GM13977 (cell line): ENCODE results near the gene NAA15.

Experiments
- DNase-seq: peaks from one replicate; pipeline ENCODE4 v3.0.0; 2012; ENCODE audit warnings: low spot score
- CTCF ChIP-seq: IDR thresholded peaks from 2 replicates; pipeline ENCODE4 v1.5.1; 2012; ENCODE audit warnings: mild to moderate bottlenecking, control low read depth; ENCODE audit not compliant: insufficient read depth; ENCODE audit errors: extremely low read depth, missing control alignments
- in situ Hi-C: fragments of 300-500 bp; cut with MboI; formaldehyde crosslinking; loops from one replicate; pipeline ENCODE4 v1.12.0; 2022; ENCODE audit warnings: low sequenced_read_pairs, low pct_unique_long_range_greater_than_20kb, mixed read lengths, inconsistent platforms; ENCODE audit not compliant: unreplicated experiment

Gene NAA15

GRCh38 chr4:139337612-139338011, 36.3 kb downstream of the NAA15 start:
- in situ Hi-C loops, result no loop called here
- no peak for DNase-seq
- no peak for TF ChIP-seq CTCF

GRCh38 chr4:139361301-139361700, 60.0 kb downstream of the NAA15 start:
- no peak for TF ChIP-seq CTCF
- in situ Hi-C loops, result no loop called here
- DNase-seq, result no peak

- no peak for DNase-seq
- no peak for TF ChIP-seq CTCF
- in situ Hi-C loops, result no loop called here
Observed at GRCh38 chr4:139367421-139368090, 66.3 kb downstream of the NAA15 start.

GRCh38 chr4:139368998-139369397, 67.7 kb downstream of the NAA15 start:
- no peak for TF ChIP-seq CTCF
- in situ Hi-C loops, result no loop called here
- no peak for DNase-seq

GRCh38 chr4:139374251-139374650, 72.9 kb downstream of the NAA15 start:
- DNase-seq, result no peak
- in situ Hi-C loops, result no loop called here
- no peak for TF ChIP-seq CTCF

GRCh38 chr4:139386421-139386820, 85.1 kb downstream of the NAA15 start:
- DNase-seq, result no peak
- in situ Hi-C loops, result no loop called here
- TF ChIP-seq CTCF, result no peak
